ENCODE measurements around the gene APAF1.

The APAF1 gene

GRCh38 chr12:98646294-98647090 lies 1.4 kb downstream of the APAF1 start:
- DNase-seq (ENCODE audit: low read depth), result peak; percentile 12
- TF ChIP-seq, protein P1, sequence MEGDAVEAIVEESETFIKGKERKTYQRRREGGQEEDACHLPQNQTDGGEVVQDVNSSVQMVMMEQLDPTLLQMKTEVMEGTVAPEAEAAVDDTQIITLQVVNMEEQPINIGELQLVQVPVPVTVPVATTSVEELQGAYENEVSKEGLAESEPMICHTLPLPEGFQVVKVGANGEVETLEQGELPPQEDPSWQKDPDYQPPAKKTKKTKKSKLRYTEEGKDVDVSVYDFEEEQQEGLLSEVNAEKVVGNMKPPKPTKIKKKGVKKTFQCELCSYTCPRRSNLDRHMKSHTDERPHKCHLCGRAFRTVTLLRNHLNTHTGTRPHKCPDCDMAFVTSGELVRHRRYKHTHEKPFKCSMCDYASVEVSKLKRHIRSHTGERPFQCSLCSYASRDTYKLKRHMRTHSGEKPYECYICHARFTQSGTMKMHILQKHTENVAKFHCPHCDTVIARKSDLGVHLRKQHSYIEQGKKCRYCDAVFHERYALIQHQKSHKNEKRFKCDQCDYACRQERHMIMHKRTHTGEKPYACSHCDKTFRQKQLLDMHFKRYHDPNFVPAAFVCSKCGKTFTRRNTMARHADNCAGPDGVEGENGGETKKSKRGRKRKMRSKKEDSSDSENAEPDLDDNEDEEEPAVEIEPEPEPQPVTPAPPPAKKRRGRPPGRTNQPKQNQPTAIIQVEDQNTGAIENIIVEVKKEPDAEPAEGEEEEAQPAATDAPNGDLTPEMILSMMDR (IDR thresholded peaks at IDR 0.05; ENCODE audit: insufficient read depth, low read depth, low read length, missing control alignments), result no peak
- peak overlapping the region; percentile 97 for H3K4me3 ChIP-seq (ENCODE audit: low read depth, low read length)

GRCh38 chr12:98651328-98651727 lies 6.2 kb downstream of the APAF1 start:
- no peak for DNase-seq (ENCODE audit: low read depth)
- H3K4me3 ChIP-seq (ENCODE audit: low read depth, low read length), result no peak overlapping the region
- TF ChIP-seq, protein P1 (IDR thresholded peaks at IDR 0.05; ENCODE audit: insufficient read depth, low read depth, low read length, missing control alignments), result no peak

- H3K4me3 ChIP-seq (ENCODE audit: low read depth, low read length), result no peak overlapping the region
- DNase-seq (ENCODE audit: low read depth), result peak; percentile 54
- TF ChIP-seq, protein P1 (IDR thresholded peaks at IDR 0.05; ENCODE audit: insufficient read depth, low read depth, low read length, missing control alignments), result peak; percentile 38
Observed at GRCh38 chr12:98653866-98654493, 8.9 kb downstream of the APAF1 start.

GRCh38 chr12:98656289-98657101 lies 11.4 kb downstream of the APAF1 start:
- no peak overlapping the region for H3K4me3 ChIP-seq (ENCODE audit: low read depth, low read length)
- TF ChIP-seq, protein P1 (IDR thresholded peaks at IDR 0.05; ENCODE audit: insufficient read depth, low read depth, low read length, missing control alignments), result no peak
- DNase-seq (ENCODE audit: low read depth), result peak; percentile 10

GRCh38 chr12:98660521-98660920 lies 15.4 kb downstream of the APAF1 start:
- no peak for DNase-seq (ENCODE audit: low read depth)
- TF ChIP-seq, protein P1 (IDR thresholded peaks at IDR 0.05; ENCODE audit: insufficient read depth, low read depth, low read length, missing control alignments), result no peak
- H3K4me3 ChIP-seq (ENCODE audit: low read depth, low read length), result no peak overlapping the region

- TF ChIP-seq, protein P1 (IDR thresholded peaks at IDR 0.05; ENCODE audit: insufficient read depth, low read depth, low read length, missing control alignments), result no peak
- DNase-seq (ENCODE audit: low read depth), result no peak
- H3K4me3 ChIP-seq (ENCODE audit: low read depth, low read length), result no peak overlapping the region
Observed at GRCh38 chr12:98669751-98670150, 24.7 kb downstream of the APAF1 start.
